Activated T-helper 1 cell treated with anti-CD3 and anti-CD28 coated beads, Interleukin-12 subunit alpha, Interleukin-12 subunit beta, Interleukin-2, Interleukin-4 antibody, amounts not matched to agents 30 ng/mL and 10 ng/mL and 1 ng/mL, durations not matched to agents 14 hours and 24 hours and 36 hours (primary cell): ENCODE data around the gene TTLL12. TPM values are rescaled to one million over a fixed set of nuclear protein-coding genes. Genes with fewer than 3 reads are reported as not detected.

Experiments
- DNase-seq: peaks from one replicate; pipeline ENCODE4 v3.0.0; 2021; ENCODE audit warnings: low spot score
- H3K27ac Mint-ChIP-seq: one replicate; pipeline ENCODE4 v1.8.0; 2021; ENCODE audit warnings: mild to moderate bottlenecking, mixed read lengths
- H3K27me3 Mint-ChIP-seq: one replicate; pipeline ENCODE4 v1.8.0; 2022; ENCODE audit warnings: mild to moderate bottlenecking, moderate library complexity, mixed read lengths; ENCODE audit not compliant: insufficient read depth
- H3K36me3 Mint-ChIP-seq: one replicate; pipeline ENCODE4 v1.8.0; 2021; ENCODE audit warnings: low read depth, mixed read lengths
- H3K4me1 Mint-ChIP-seq: one replicate; pipeline ENCODE4 v1.8.0; 2021; ENCODE audit warnings: low read depth, mixed read lengths
- H3K4me3 Mint-ChIP-seq: one replicate; pipeline ENCODE4 v1.8.0; 2021; ENCODE audit warnings: mild to moderate bottlenecking, moderate library complexity, mixed read lengths
- H3K9me3 Mint-ChIP-seq: one replicate; pipeline ENCODE4 v1.8.0; 2021; ENCODE audit warnings: mixed read lengths
- intact Hi-C: fragments of 100-400 bp; cut with micrococcal nuclease; formaldehyde crosslinking; loops from one replicate; pipeline ENCODE4 v1.15.1; 2024
- total RNA-seq: library from RNA; stranded (reverse); gene quantifications from 2 replicates; pipeline ENCODE4 v1.2.3, GENCODE V29; 2022

Gene TTLL12
- 105 TPM in 2 replicates for total RNA-seq

GRCh38 chr22:43186272-43187170 is at the start of gene TTLL12:
Gene TTLL12 (minus strand): TSS chr22:43187134. CDS start chr22:43187069, 65 bp downstream.
- intact Hi-C loops = loop anchor here (1.0 to 5.0 kb wide), 6 partner anchors 34 to 1514 kb away; partner anchors contain the start of genes ARFGAP3, BIK, MCAT and TTLL1
- peak; percentile 62 for DNase-seq
- Mint-ChIP-seq H3K27ac (peak within 1 kb of the TSS; percentile 92), H3K36me3 (peaks cover 5% of the 10 kb centered on the region), H3K9me3 (peaks cover 4% of the 10 kb centered on the region), H3K4me1 (peaks cover 16% of the 10 kb centered on the region), H3K27me3 (peaks cover 6% of the 10 kb centered on the region), H3K4me3 (peak within 1 kb of the TSS; percentile 85)

- Mint-ChIP-seq H3K9me3 (no peaks in the 10 kb centered on the region), H3K36me3 (no peaks in the 10 kb centered on the region), H3K27ac (no peak overlapping the region), H3K4me1 (peaks cover 6% of the 10 kb centered on the region), H3K27me3 (peaks cover 15% of the 10 kb centered on the region), H3K4me3 (no peak overlapping the region)
- intact Hi-C loops = no loop called here
- no peak for DNase-seq
Observed at GRCh38 chr22:43235445-43236409, 48.8 kb upstream of the TTLL12 start.

- peaks cover 13% of the 10 kb centered on the region for H3K27me3 Mint-ChIP-seq
- intact Hi-C loops = no loop called here
Observed at GRCh38 chr22:43234264-43234988, 47.5 kb upstream of the TTLL12 start.

GRCh38 chr22:43233529-43233928 is 46.6 kb upstream of the TTLL12 start:
- Mint-ChIP-seq H3K27ac (no peak overlapping the region), H3K4me3 (no peak overlapping the region), H3K27me3 (peaks cover 12% of the 10 kb centered on the region), H3K36me3 (no peaks in the 10 kb centered on the region), H3K9me3 (no peaks in the 10 kb centered on the region), H3K4me1 (peaks cover 6% of the 10 kb centered on the region)
- intact Hi-C loops = no loop called here
- no peak for DNase-seq

More at GRCh38 chr22:43234264-43234988, 47.5 kb upstream of the TTLL12 start:
- Mint-ChIP-seq H3K4me3 (no peak overlapping the region), H3K27ac (no peak overlapping the region), H3K36me3 (no peaks in the 10 kb centered on the region), H3K4me1 (peaks cover 6% of the 10 kb centered on the region), H3K9me3 (no peaks in the 10 kb centered on the region)
- no peak for DNase-seq

GRCh38 chr22:43232445-43232844 is 45.5 kb upstream of the TTLL12 start:
- H3K4me3 Mint-ChIP-seq = no peak overlapping the region
- no peaks in the 10 kb centered on the region for H3K36me3 Mint-ChIP-seq
- intact Hi-C loops = no loop called here
- DNase-seq = no peak
- H3K27me3 Mint-ChIP-seq = peaks cover 7% of the 10 kb centered on the region
- no peaks in the 10 kb centered on the region for H3K9me3 Mint-ChIP-seq
- H3K27ac Mint-ChIP-seq = no peak overlapping the region
- H3K4me1 Mint-ChIP-seq = peaks cover 6% of the 10 kb centered on the region

GRCh38 chr22:43231724-43232034 is 44.7 kb upstream of the TTLL12 start:
- intact Hi-C loops = loop anchor here (1.0 kb wide), 2 partner anchors 115 to 154 kb away; no protein-coding TSS in a partner anchor
- no peak for DNase-seq
- Mint-ChIP-seq H3K36me3 (no peaks in the 10 kb centered on the region), H3K27me3 (peaks cover 7% of the 10 kb centered on the region), H3K27ac (no peak overlapping the region), H3K9me3 (no peaks in the 10 kb centered on the region), H3K4me1 (peaks cover 6% of the 10 kb centered on the region), H3K4me3 (no peak overlapping the region)

- peak; percentile 61 for DNase-seq
- intact Hi-C loops = loop anchor here (1.0 kb wide), 2 partner anchors 115 to 154 kb away; no protein-coding TSS in a partner anchor
- Mint-ChIP-seq H3K36me3 (no peaks in the 10 kb centered on the region), H3K27me3 (peaks cover 6% of the 10 kb centered on the region), H3K9me3 (no peaks in the 10 kb centered on the region), H3K4me1 (peaks cover 6% of the 10 kb centered on the region), H3K4me3 (no peak overlapping the region), H3K27ac (no peak overlapping the region)
Observed at GRCh38 chr22:43230971-43231723, 44.2 kb upstream of the TTLL12 start.

GRCh38 chr22:43230571-43230970 is 43.6 kb upstream of the TTLL12 start:
- Mint-ChIP-seq H3K27me3 (peaks cover 2% of the 10 kb centered on the region), H3K4me1 (peaks cover 6% of the 10 kb centered on the region), H3K4me3 (no peak overlapping the region), H3K9me3 (no peaks in the 10 kb centered on the region), H3K36me3 (no peaks in the 10 kb centered on the region), H3K27ac (no peak overlapping the region)
- no peak for DNase-seq
- intact Hi-C loops = no loop called here

- H3K36me3 Mint-ChIP-seq = no peaks in the 10 kb centered on the region
- peaks cover 6% of the 10 kb centered on the region for H3K4me1 Mint-ChIP-seq
- no peak overlapping the region for H3K4me3 Mint-ChIP-seq
- no peaks in the 10 kb centered on the region for H3K9me3 Mint-ChIP-seq
- DNase-seq = no peak
- H3K27me3 Mint-ChIP-seq = peaks cover 5% of the 10 kb centered on the region
- intact Hi-C loops = no loop called here
- no peak overlapping the region for H3K27ac Mint-ChIP-seq
Observed at GRCh38 chr22:43228863-43229262, 41.9 kb upstream of the TTLL12 start.

GRCh38 chr22:43228330-43228729 is 41.4 kb upstream of the TTLL12 start:
- Mint-ChIP-seq H3K27ac (no peak overlapping the region), H3K9me3 (no peaks in the 10 kb centered on the region), H3K4me3 (no peak overlapping the region), H3K4me1 (peaks cover 6% of the 10 kb centered on the region), H3K36me3 (no peaks in the 10 kb centered on the region), H3K27me3 (peaks cover 5% of the 10 kb centered on the region)
- DNase-seq = no peak
- intact Hi-C loops = no loop called here

- Mint-ChIP-seq H3K4me3 (no peak overlapping the region), H3K27me3 (peaks cover 5% of the 10 kb centered on the region), H3K36me3 (no peaks in the 10 kb centered on the region), H3K9me3 (no peaks in the 10 kb centered on the region), H3K27ac (no peak overlapping the region), H3K4me1 (peaks cover 6% of the 10 kb centered on the region)
- no peak for DNase-seq
- intact Hi-C loops = no loop called here
Observed at GRCh38 chr22:43227239-43227630, 40.3 kb upstream of the TTLL12 start.
